Stimulated activated CD8-positive, alpha-beta memory T cell treated with anti-CD3 and anti-CD28 coated beads, Interleukin-15, amount 100 ng/mL, for 48 hours (primary cell): Measurements from ENCODE around the gene HYAL1.
"Not testable (repeated sequence)": the region's sequence is repeated elsewhere in the genome, so short reads cannot be mapped to it uniquely, and the experiment has no call there.

ENCODE experiments used
- DNase-seq, 2 donors: peaks; one replicate each; pipeline ENCODE4 v3.0.0-alpha.2; 2020; ENCODE audit warnings: low read depth in 2 of 2

HYAL1 gene

GRCh38 chr3:50294089-50294488, 9.3 kb downstream of the HYAL1 start:
- no peak for DNase-seq

- DNase-seq = no peak
Observed at GRCh38 chr3:50293079-50293801, 10.1 kb downstream of the HYAL1 start.

GRCh38 chr3:50292159-50293078, 11.0 kb downstream of the HYAL1 start, which contains the start of gene IFRD2:
IFRD2 (minus strand) TSS chr3:50292429; CDS start chr3:50292274, 155 bp downstream.
- DNase-seq = peak; percentile 93 to 95

GRCh38 chr3:50290161-50290641, 13.2 kb downstream of the HYAL1 start:
- no peak for DNase-seq

- no peak for DNase-seq
Observed at GRCh38 chr3:50289130-50289529, 14.2 kb downstream of the HYAL1 start.

GRCh38 chr3:50288387-50289007, 14.9 kb downstream of the HYAL1 start:
- DNase-seq = no peak

GRCh38 chr3:50287262-50287661, 16.1 kb downstream of the HYAL1 start:
- DNase-seq = no peak

- no peak for DNase-seq
Observed at GRCh38 chr3:50286322-50287227, 16.8 kb downstream of the HYAL1 start.

GRCh38 chr3:50284121-50284520, 19.3 kb downstream of the HYAL1 start:
- not testable (repeated sequence) for DNase-seq

- no peak for DNase-seq
Observed at GRCh38 chr3:50279255-50280016, 23.9 kb downstream of the HYAL1 start.

- no peak for DNase-seq
Observed at GRCh38 chr3:50278880-50279224, 24.5 kb downstream of the HYAL1 start, which contains the start of gene LSMEM2. LSMEM2 (plus strand) TSS chr3:50279087; CDS start chr3:50279114, 27 bp downstream.

GRCh38 chr3:50278123-50278879, 25.1 kb downstream of the HYAL1 start:
- no peak for DNase-seq

- DNase-seq = no peak
Observed at GRCh38 chr3:50276762-50277101, 26.6 kb downstream of the HYAL1 start.

GRCh38 chr3:50275996-50276761, 27.2 kb downstream of the HYAL1 start:
- DNase-seq = no peak

GRCh38 chr3:50275141-50275995, 28.0 kb downstream of the HYAL1 start:
- DNase-seq = no peak

GRCh38 chr3:50274371-50275104, 28.8 kb downstream of the HYAL1 start:
- peak; percentile 48 to 55 for DNase-seq

GRCh38 chr3:50273689-50274065, 29.7 kb downstream of the HYAL1 start:
- DNase-seq = no peak
